ENCODE measurements around the gene RBBP8. TPM values are rescaled to one million over a fixed set of nuclear protein-coding genes. Genes with fewer than 3 reads are reported as not detected.

Gene RBBP8
- total RNA-seq, 1 donor from 2014 or later = 44.0 TPM

DNA sequence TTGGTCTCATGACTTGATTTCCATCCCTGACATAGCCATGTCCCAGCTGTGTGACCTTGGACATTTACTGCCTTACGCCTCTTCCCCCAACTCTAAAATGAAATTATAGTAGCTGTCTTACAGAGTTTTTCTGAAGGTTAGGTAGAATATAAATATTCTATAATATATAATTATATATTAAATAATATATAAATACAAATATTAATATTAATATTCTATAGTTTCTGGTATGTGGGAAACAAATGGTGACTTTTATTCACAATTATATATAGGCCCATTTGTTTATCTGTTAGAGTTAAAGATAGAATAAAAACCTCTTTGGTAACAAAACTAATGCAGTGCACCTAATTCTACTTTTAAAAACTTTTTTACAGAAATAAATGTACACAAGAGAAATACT lies 1.7 kb downstream of the RBBP8 start:
- no peak for DNase-seq (ENCODE audit: low read depth)
- H3K36me3 ChIP-seq (ENCODE audit: control insufficient read depth, insufficient read depth, low read length) = no peaks in the 10 kb centered on the region
- TF ChIP-seq, protein P1, sequence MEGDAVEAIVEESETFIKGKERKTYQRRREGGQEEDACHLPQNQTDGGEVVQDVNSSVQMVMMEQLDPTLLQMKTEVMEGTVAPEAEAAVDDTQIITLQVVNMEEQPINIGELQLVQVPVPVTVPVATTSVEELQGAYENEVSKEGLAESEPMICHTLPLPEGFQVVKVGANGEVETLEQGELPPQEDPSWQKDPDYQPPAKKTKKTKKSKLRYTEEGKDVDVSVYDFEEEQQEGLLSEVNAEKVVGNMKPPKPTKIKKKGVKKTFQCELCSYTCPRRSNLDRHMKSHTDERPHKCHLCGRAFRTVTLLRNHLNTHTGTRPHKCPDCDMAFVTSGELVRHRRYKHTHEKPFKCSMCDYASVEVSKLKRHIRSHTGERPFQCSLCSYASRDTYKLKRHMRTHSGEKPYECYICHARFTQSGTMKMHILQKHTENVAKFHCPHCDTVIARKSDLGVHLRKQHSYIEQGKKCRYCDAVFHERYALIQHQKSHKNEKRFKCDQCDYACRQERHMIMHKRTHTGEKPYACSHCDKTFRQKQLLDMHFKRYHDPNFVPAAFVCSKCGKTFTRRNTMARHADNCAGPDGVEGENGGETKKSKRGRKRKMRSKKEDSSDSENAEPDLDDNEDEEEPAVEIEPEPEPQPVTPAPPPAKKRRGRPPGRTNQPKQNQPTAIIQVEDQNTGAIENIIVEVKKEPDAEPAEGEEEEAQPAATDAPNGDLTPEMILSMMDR (IDR thresholded peaks at IDR 0.05; ENCODE audit: insufficient read depth, low read length, poor library complexity, severe bottlenecking) = no peak
- H3K27me3 ChIP-seq (ENCODE audit: control insufficient read depth, insufficient read depth, low read length) = no peaks in the 10 kb centered on the region
- peak overlapping the region; percentile 77 for H3K4me3 ChIP-seq (ENCODE audit: low read depth, low read length)

DNA sequence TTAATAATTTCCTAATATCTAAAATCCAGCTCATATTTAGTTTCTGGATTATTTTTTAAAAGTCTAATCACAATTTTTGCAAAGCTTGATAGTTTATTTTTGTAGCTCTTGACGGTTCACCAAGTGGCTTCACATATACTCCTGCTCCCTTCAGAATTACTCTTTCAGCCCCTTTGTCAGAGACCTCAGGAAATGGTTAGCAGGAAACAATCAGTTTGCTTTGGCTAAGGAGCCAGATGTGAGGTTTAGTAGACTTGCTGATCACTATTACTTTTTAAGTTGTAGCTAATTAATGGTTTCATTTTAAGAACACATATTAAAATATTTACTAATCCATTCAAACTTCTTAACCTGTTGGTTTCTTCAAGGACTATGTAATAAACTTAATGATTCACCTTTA lies 2.3 kb downstream of the RBBP8 start:
- Histone ChIP-seq H3K4me3 (ENCODE audit: low read depth, low read length) (no peak overlapping the region), H3K27me3 (ENCODE audit: control insufficient read depth, insufficient read depth, low read length) (no peaks in the 10 kb centered on the region), H3K36me3 (ENCODE audit: control insufficient read depth, insufficient read depth, low read length) (no peaks in the 10 kb centered on the region)
- DNase-seq (ENCODE audit: low read depth) = no peak
- TF ChIP-seq, protein P1 (IDR thresholded peaks at IDR 0.05; ENCODE audit: insufficient read depth, low read length, poor library complexity, severe bottlenecking) = no peak

DNA sequence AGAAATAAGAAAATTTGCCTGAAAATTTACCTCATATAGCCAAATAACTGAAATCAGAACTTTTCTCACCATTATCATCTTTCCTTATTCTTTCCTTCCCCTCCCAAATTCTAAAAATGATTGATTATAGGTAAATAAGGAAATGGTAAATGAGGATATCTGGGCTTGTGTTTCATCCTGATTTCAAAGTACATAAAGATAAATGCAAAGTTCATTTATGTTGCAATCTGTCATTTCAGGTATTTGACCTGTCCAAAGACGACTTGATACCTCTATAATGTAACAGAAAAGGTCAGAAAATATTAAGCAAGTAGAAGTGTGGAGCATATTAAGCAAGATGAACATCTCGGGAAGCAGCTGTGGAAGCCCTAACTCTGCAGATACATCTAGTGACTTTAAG lies 3.4 kb downstream of the RBBP8 start:
- TF ChIP-seq, protein P1 (IDR thresholded peaks at IDR 0.05; ENCODE audit: insufficient read depth, low read length, poor library complexity, severe bottlenecking) = no peak
- H3K4me3 ChIP-seq (ENCODE audit: low read depth, low read length) = no peak overlapping the region
- no peaks in the 10 kb centered on the region for H3K27me3 ChIP-seq (ENCODE audit: control insufficient read depth, insufficient read depth, low read length)
- no peak for DNase-seq (ENCODE audit: low read depth)
- peaks cover 1% of the 10 kb centered on the region for H3K36me3 ChIP-seq (ENCODE audit: control insufficient read depth, insufficient read depth, low read length)

DNA sequence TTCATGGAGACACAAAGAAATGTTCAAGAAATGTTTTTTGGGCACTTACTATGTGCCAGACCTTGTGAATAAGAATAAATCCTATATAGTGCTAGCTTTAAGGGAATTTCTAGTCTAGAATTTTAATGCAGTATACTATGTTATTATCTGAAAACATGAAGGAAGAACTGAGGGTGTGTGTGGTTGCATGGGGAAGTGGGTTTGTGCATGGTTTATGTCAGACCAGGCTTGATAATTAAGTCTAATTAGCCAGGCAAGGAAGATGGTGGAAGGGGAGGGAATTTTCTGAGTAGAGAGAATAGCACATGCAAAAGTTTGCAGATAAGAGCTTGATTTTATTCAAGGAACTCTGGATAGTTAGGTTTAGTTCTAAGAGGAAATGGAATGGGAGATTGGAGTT lies 6.5 kb downstream of the RBBP8 start:
- TF ChIP-seq, protein P1 (IDR thresholded peaks at IDR 0.05; ENCODE audit: insufficient read depth, low read length, poor library complexity, severe bottlenecking) = no peak

DNA sequence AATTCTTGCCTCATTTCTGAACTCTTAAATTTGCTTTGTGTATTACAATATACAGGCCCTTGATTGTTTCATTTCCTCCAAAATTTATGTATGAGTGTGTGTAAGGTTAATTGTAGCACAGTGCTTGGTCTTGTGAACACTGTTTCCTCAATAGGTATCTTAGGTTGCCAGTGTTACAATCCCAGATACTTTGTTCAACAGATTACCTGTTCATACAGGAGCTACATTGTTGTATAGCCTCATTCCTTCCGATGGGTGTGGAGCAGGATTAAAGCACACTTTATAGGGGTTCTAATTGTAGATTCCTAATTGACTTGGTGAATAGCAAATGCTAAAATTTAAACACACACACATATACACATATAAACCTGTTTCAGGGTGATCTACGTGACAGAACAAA lies 10.7 kb downstream of the RBBP8 start:
- TF ChIP-seq, protein P1 (IDR thresholded peaks at IDR 0.05; ENCODE audit: insufficient read depth, low read length, poor library complexity, severe bottlenecking) = no peak
- H3K36me3 ChIP-seq (ENCODE audit: control insufficient read depth, insufficient read depth, low read length) = peaks cover 1% of the 10 kb centered on the region
- no peak overlapping the region for H3K4me3 ChIP-seq (ENCODE audit: low read depth, low read length)
- no peak for DNase-seq (ENCODE audit: low read depth)
- no peaks in the 10 kb centered on the region for H3K27me3 ChIP-seq (ENCODE audit: control insufficient read depth, insufficient read depth, low read length)

More for the DNA sequence above, 6.5 kb downstream of the RBBP8 start:
- Histone ChIP-seq H3K36me3 (ENCODE audit: control insufficient read depth, insufficient read depth, low read length) (peaks cover 1% of the 10 kb centered on the region), H3K27me3 (ENCODE audit: control insufficient read depth, insufficient read depth, low read length) (no peaks in the 10 kb centered on the region), H3K4me3 (ENCODE audit: low read depth, low read length) (no peak overlapping the region)
- DNase-seq (ENCODE audit: low read depth) = no peak

DNA sequence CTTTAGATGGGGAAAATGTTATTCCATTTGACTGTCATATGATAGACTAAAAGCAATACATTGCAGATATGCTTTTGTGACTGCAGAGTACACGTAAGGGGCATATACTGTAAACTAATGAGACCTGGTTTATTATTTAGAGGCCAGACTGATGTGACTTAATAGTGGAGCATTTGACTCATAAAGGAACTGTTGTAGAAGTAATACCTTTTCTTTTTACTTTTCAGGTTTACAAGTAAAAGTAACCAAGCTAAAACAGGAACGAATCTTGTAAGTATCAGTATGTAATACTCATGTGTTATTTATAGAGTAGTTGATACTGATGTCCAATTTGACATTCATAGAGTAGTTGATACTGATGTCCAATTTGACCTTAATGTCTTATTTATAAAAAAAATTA lies 13.1 kb downstream of the RBBP8 start:
- Histone ChIP-seq H3K4me3 (ENCODE audit: low read depth, low read length) (no peak overlapping the region), H3K27me3 (ENCODE audit: control insufficient read depth, insufficient read depth, low read length) (no peaks in the 10 kb centered on the region), H3K36me3 (ENCODE audit: control insufficient read depth, insufficient read depth, low read length) (no peaks in the 10 kb centered on the region)
- DNase-seq (ENCODE audit: low read depth) = no peak
- TF ChIP-seq, protein P1 (IDR thresholded peaks at IDR 0.05; ENCODE audit: insufficient read depth, low read length, poor library complexity, severe bottlenecking) = no peak

Data from kidney epithelial cell (primary cell).